GM21717 (cell line): ENCODE measurements around the gene CPNE9.
"Not testable (repeated sequence)": the region's sequence is repeated elsewhere in the genome, so short reads cannot be mapped to it uniquely, and the experiment has no call there.

Experiments
- ATAC-seq: cut with Tn5 transposase; IDR thresholded peaks from one replicate; pipeline ENCODE4 v1.9.1; 2021; ENCODE audit warnings: mild to moderate bottlenecking, moderate library complexity; ENCODE audit not compliant: unreplicated experiment

CPNE9 gene

DNA sequence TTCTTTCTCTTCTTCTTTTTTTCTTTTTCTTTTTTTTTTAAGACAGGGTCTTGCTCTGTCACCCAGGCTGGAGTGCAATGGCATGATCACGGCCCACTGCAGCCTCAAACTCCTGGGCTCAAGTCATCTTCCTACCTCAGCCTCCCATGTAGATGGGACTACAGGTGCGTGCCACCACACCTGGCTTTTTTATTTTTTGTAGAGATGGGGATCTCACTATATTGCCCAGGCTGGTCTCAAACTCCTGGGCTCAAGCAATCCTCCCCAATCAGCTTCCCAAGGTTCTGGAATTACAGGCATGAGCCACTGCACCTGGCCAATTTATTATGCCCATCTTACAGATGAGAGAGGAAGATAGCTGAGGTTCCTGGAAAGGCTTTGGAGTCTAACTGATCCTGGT lies 67.4 kb downstream of the CPNE9 start:
- ATAC-seq: not testable (repeated sequence)

- no peak for ATAC-seq
Measured at GRCh38 chr3:9776896-9777693, 73.5 kb downstream of the CPNE9 start.

DNA sequence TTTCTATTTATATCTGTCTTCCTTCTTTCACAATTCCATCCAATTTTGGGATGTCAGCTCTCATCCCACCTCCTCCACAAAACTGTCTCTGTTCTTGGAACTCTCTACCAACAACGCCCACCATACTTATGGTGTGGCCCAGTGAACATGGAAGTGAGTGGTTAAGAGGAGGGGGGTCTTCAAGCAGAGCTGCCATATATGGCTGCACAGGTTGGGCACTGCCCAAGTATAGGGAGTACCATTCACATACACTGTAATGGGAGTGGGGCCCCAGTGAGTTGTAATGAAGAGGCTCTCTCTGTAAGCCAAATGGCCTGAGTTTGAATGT lies 74.0 kb downstream of the CPNE9 start:
- no peak for ATAC-seq

- ATAC-seq: no peak
Measured at GRCh38 chr3:9778143-9779074, 74.8 kb downstream of the CPNE9 start.

GRCh38 chr3:9779075-9779593 lies 75.5 kb downstream of the CPNE9 start:
- ATAC-seq: no peak
